AG08395 (cell line): Measurements from ENCODE around the gene EML6.

Experiments used
- DNase-seq: peaks from one replicate; pipeline ENCODE4 v3.0.0; 2012; ENCODE audit warnings: mixed read lengths, low spot score

The EML6 gene

DNA sequence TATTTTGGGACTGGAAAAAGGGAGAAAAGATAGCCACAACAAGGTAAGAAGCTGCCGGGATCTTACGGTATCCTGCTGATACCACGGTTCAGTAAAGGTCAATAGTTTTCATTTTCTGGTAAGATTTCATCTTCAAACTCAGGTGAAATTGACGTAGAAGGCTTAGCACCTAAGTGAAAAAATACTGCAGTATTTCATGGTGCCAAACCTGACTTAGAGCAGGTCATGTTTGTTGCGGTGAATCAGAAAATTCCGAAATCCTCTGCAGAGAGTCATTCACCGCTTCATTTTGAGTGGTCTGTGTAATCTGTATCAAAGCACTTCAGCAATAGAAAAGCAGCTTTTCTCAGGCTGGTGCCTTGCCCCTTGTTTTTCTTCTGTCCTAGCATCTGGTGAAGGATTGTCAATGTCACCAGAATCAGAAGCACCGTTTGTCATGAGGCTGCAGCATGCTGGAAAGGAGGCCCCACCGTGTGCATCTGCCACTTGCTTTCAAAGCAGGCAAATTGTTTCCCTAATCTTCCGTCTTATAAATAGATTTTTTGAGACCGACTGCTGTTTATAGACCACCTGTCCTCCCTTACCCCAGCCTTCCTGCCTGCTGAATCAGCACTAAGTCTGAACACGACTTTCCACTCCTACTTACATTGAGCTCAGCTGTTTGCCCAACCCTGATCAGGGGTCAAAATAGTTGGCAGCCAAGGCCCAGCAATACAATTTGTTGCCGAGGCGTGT is 156.3 kb downstream of the EML6 start:
- no peak for DNase-seq

DNA sequence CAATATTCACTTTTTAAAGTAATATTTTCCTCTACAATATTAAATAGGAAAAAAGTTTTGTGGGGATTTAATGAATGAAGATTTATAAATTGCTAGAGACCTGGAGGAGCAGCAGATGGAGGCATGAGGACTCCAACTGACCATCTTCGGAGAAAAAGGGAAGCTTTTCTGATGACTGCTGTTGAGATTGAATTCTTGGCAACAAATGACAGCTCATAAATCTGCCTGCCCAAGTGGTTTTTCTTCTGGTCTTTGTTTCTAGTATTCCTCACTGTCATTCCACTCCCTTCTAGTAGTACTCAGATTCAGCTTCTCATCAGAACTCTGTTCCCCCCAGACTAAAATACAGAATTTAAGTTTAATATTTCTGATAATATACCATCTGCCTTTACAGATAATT is 157.0 kb downstream of the EML6 start:
- DNase-seq: no peak

DNA sequence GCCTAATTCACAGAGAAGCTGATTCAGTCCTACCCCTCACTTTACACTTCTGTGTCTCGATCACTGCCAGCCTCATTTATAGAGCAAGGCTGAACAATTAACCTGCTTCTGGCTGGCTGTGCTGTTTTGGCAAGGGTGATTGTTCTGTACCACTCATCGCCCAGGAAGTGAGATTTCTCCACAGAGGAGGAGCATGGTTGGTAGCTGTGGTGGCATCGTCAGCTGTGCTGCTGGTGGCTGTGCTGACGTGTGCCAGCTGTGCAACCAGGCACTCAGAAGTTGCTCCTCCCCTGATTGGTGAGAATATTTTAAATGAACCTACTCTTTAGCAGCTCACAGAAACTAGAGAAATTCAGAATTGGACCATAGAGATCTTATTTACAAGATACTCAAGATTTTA is 158.3 kb downstream of the EML6 start:
- no peak for DNase-seq

DNA sequence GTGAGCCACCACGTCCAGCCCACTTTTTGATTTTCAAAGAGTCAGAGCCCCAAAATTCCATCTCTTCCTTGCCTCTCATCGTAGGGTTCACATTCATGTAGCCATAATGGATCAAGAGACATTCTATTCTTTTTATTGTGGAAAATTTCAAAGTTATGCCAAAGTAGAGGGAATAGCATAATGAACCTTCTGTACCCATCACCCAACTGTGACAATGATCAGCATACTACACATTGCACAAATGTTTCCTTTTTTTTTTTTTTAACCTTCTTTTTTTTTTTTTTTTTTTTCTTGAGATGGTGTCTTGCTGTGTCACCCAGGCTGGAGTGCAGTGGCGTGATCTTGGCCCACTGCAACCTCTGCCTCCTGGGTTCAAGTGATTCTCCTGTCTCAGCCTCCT is 162.4 kb downstream of the EML6 start:
- no peak for DNase-seq

DNA sequence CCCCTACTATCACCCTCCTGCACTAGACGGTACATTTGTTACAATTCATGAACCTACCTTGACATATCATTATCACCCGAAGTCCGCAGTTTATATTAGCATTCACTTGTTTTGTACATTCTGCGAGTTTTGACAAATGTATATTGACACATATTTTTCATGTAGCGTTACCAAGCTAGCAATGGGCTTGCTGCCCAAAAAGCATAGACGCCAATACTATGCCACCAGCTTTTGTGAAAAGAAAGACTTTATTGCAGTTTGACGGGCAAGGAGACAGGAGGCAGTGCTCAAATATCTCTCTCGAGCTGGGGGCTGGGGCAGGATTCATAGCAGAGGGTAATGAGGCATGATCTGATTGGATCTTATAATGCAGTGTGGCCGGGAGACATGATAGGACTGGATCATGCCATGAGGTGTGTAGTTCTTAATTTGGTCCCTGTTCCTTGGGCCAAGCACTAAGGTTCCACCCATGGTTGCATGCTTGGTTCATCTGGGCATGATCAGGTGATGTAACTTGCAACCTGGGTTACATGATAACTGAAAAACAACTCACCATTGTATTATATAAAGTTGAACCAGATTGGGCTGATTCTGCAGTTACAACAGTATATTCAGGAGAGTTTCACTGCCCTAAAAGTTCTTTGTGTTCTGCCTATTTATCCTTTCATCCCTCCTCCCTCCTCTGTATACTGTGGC is 164.5 kb downstream of the EML6 start:
- DNase-seq: no peak

DNA sequence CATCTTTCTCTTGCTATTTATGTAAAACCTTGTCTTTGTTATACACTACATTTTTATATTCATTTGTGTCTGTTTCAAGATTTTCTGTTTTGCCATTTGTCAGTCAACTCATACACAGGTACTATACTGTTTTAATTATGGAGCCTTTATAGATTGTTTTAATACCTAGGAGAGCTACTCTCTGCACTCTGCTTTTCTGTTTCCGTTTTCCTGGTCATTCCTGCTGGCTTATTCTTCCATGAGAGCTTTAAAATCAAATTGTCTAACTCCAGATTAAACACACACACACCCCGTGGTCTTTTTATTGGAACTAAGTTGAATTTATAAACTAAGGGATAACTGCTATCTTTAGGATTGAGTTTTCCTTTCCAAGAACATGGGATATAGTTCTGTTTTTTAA is 165.6 kb downstream of the EML6 start:
- DNase-seq: no peak

DNA sequence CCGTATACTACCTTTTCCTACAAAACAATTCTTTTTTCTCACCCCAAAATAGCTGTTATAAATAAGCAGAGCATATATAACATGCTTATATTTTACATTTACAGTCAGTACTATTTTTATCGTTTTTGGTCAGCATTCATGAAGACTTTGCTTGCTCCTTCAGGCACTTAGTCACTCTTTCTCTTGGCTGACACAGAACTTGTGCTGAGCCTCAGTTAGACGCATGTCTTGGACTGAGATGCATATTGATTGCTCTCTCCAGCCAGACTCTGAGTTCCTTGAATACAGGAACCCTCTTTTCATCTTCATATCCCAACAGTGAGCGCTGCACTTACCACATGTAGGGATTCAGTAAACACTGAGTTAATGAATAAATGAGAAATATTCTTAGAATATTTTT is 168.4 kb downstream of the EML6 start:
- DNase-seq: no peak

DNA sequence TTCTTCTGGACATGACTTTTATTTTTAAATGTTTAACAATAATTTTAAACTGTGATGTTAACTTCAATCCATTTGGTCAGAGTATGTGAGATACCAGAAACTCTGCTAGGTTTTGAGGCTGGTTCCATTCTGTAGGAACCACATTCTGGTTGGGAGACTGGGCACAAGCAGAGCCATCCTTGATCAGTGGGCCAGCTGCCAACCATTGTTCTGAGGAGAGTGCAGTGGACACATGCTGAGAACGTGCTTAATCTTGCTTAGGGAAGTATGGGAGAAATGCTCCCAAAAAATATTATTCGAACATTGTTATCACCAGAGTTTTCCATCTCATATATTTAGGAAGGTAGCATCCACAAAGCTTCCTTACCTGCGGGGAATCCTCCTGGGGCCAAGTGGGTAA is 171.0 kb downstream of the EML6 start:
- DNase-seq: no peak

DNA sequence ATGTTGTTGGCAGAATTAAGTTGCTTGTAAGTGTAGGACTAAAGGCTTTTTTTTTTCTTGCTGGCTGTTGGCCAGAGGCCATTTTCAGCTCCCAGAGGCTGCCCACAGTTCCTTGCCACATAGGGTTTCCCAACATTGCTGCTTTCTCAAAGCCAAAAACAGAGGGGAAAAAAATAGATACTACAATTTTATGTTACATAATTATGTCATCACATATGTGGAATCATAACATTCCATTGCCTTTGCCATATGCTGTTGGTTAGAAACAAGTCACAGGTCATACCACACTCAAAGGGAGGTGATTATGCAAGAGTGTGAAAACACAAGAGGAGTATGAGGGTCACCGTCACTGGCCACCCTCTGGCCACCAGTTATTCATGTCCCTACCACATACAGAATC is 172.3 kb downstream of the EML6 start:
- no peak for DNase-seq

DNA sequence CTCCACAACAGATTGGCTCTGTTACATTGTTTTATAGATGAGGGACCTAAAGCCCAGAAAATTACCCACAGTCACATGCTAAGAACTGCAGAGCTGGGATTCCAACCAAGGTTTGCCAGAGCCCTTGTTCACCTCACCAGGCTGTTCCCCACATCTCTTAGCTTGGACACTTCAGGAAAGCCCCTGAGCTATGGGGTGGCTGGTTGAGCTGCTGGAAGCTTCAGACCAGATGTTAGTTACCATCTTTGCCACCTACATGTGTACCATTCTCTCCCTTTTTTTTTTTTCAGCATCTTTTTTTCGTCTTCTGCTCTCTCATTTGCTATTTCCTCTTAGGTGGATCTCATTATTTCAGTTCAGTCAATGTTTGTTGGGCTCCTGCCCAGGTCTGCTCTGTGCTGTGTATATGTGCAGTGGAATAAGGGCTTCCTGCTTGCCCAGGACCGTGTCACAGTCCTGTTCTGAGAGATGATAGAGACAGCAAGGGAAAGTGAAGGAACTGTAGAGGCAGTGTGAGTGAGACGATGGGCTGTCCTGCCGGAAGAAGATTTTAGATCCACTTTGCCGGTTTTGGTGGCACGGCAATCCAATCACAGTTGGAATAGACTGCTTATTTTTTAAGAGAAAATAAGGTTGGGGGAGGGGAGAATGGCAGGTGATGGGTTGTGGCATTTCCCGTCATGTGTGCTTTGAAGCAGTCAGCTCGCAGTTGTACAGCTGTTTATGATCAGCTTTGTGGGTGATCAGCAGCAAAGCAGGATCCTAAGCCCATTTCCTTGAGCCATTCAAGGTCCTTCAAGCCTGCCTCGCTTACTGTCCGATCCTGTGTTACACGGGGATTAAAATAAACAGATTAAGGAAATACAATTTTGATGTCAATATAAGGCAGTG is 174.2 kb downstream of the EML6 start:
- no peak for DNase-seq

DNA sequence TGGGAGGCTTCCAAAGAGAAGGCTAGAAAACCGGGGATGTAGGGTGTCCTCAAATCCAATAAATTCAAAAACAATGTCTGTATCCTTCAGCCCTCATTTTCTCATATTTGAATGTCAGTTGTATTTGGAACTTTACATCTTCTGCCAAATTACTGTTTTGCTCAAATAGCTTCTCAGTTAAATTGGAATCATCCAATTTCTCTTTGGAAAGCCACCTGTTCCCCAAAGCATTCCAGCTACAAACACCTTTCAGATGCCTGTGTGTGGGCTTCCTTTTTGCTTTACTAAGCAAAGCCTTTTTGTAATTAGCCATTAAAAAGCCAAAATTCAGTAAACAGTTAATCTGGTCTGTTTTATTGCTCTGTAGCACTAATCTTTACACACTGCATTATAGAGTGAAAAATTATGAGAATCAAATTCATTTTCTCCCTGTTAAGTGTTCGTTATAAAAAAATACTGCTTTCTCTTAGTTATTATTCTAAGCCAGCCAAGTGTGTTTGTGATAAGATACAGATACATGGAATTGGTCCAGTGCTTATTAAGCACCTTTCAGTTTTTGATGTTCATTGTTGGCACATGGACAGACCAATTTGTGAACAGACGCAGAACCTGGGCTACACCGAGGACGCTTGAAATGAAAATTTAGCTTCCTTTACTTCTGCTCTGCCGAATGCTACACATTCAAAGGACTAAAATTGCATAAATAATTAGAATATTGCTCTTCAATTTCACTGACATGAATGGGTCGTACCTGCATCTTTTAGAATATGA is 175.2 kb downstream of the EML6 start:
- no peak for DNase-seq

DNA sequence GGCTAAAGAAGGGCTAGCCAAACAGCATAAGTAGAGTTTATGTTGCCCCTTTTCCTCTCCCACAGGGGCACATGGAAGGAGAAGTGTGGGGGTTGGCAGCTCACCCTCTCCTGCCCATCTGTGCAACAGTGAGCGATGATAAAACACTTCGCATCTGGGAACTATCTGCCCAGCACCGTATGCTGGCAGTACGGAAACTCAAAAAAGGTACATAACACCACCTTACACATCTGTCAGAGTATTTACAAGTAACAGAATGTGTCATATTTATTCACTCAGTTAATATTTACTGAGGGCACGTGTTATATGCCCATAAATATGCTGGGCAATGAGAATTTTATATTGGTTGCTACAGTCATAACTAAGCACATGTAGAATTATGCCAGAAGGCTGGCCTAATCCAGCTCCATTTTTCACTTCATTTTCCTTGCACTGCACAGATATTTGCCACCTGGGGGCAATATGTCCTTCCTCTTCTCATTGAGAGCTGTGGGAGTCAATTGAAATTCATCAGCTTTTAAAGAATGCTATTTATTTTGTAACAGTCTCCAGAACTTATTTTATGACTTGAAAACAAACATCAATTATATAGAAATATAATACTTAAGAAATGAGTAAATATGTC is 176.2 kb downstream of the EML6 start:
- DNase-seq: peak; percentile 69

DNA sequence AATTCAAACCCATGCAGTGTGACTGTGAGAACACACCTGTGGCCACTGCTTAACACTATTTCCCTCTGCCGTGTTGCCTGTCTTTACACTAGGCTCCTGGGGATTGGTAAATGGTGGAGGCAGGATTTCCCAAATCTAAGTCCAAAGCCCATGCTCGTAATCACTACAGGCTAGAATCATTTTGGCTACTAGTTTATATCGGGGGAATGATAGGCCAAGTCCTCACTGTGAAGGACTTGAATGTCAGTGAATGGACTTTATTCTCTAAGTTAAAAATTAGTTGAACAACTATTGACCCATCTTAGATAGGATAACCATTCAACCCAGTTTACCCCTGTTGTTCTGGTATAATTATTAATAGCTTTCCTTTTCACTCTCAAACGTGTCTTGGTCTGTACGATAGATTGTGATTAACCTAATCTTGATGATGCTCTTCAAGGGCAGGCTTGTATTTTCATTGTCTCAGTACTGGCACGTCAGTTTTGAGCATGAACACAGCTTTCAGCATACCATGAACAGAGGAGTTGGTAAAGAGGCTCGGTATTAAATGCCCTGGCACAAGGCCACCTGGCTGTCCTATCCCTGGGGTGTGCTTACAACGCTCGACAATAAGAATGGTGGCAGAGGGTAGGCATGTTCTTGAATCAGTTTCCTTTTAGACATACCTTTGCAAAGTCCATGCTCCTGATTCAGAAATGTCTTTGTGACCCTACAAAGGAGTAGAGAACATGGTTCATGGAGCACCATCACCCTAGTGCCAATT is 177.9 kb downstream of the EML6 start:
- DNase-seq: no peak

DNA sequence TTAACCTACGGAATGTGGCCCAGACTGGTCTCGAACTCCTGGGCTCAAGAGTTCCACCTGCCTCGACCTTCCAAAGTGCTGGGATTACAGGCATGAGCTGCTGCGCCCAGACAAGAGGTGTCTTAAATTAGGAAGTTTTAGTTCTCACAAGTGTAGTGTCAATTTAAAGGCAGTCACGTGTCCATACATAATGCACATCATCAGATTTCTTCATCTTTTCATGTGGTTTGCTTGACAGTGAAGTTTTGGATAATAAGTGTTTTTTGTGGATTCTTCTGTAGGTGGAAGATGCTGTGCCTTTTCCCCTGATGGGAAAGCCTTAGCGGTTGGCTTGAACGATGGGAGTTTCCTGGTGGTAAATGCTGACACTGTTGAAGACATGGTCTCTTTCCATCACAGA is 179.3 kb downstream of the EML6 start:
- DNase-seq: no peak

DNA sequence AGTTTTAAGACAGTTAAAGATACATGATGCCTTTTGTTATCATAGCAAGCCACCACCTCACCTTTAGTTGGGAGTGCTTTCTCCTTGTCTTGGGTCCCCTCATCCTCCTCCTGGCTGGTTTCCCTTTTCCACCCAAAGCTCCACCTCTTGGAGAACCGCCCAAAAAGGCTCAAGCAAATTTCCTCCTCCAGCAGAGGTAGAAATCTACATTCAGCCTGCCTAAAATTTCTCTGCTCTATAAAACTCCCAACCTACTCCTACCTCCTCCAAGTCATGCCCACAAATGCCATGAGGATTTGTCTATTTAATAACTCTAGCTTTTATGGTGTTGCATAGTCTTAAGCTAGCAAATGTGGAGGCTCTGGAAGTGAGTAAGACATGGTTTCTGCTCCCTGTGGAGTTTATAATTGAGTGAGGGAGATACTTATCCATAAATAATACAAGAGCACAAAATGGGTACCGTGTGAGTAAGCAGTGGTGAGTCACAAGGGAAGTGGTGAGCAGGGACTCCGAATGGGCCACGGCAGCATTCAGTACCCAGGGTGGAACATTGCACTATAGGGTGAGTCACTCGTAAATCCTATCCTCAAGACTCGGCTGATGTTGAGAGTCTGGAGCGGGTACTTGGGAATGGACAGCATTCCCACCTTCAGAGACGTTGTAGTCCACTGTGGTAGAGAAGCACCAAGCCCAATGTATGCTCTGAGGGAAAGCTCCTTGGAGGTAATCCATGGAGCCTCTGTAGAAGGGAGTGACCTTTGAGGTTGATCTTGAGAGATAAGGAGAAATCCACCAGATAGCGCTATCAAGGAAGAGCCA is 180.5 kb downstream of the EML6 start:
- DNase-seq: peak; percentile 96

DNA sequence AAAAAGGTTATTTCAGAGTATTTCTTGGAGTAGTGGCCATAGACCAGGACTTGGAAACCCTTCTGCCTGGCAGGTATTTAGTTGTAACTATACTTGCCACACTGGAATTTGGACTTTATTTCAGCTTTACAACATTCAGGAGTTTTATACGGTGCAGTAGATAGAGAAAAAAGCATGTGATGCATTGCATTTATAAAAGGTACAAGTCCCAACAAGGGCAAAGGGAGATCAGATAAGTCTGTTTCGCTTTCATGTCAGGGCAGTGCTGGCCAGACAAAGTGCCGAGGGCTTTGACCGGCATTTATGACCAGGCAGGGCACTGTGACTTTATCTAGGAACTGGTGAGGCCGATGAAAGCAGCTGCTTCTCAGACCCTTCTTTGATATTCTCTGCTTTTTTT is 181.4 kb downstream of the EML6 start:
- no peak for DNase-seq

DNA sequence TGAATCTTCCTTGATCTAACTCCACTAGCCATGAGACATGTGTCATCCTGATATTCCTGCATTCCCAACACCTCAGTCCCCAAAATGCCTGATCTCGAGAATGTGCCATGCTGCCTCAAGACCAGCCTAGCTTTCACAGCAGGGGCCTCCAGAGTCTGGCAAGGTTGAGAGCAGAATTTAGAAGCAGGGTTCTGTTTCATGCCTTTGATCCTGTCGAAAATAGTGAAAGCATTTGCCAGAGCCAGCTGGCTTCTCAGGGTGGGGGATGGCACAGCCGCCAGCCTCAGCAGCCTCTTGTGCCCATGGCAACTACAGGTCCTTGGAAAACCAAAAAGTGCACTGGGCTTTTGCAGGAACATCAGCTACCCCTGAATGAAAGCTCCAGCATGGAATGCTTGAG is 183.3 kb downstream of the EML6 start:
- DNase-seq: no peak

DNA sequence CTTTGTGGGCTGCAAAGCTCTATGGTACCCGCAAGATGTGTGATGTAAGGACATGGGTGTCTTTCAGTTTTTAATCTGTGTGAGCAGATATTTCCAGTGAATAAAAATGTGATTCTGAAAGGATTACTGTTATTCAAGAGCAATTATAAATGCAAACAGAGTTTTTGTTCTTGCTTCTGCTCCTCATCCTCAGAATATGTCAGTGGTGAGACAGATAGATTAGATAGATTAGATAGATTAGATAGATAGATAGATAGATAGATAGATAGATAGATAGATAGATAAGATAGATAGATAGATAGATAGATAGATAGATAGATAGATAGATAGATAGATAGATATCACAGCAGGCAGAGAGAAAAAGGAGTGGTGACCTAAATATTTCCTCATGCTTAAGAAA is 184.2 kb downstream of the EML6 start:
- DNase-seq: no peak

DNA sequence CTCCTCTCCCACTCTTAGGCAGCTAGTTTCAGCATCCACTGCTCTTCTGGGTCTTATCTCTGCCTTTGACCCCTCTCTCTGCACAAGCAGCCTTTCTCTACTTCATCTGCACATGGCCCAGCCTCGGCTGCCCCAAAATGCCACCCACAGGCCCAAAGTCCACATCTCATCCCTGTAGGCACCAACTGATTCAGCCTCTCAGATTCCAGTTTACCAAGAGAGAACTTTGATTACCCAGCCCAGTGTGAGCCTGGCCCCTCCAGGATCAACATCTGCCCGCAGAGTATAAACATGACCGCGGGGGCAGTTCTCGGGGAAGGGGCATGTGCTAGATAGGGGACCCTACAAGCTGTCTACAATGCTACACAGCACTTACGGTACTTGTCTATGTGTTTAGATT is 185.1 kb downstream of the EML6 start:
- no peak for DNase-seq

DNA sequence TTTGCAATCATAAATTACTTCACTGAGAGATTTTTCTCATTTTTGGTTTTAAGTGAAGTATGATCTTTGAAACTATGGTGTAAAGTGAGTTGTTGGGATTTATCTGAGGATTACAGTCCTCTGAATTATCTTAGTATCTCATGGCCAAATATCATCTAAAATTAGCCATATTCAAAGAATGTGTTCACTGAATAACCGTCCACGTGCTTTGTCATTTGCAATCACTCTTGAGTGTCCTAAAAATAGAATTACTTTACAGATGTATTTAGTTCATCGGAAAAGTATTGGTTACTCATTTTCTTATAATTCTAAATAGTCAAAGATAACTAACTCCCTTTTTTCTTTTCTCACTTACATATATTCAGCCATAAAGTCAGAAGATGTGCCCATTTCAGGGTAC is 185.5 kb downstream of the EML6 start:
- no peak for DNase-seq
